SHP77 treated with DMSO at 0.1 percent for 48 hours (cell line): ENCODE measurements around the gene STAC2.

Experiments used
- DNase-seq: peaks from one replicate; lab custom pipeline; 2025; lab: John Stamatoyannopoulos, UW

The STAC2 gene

DNA sequence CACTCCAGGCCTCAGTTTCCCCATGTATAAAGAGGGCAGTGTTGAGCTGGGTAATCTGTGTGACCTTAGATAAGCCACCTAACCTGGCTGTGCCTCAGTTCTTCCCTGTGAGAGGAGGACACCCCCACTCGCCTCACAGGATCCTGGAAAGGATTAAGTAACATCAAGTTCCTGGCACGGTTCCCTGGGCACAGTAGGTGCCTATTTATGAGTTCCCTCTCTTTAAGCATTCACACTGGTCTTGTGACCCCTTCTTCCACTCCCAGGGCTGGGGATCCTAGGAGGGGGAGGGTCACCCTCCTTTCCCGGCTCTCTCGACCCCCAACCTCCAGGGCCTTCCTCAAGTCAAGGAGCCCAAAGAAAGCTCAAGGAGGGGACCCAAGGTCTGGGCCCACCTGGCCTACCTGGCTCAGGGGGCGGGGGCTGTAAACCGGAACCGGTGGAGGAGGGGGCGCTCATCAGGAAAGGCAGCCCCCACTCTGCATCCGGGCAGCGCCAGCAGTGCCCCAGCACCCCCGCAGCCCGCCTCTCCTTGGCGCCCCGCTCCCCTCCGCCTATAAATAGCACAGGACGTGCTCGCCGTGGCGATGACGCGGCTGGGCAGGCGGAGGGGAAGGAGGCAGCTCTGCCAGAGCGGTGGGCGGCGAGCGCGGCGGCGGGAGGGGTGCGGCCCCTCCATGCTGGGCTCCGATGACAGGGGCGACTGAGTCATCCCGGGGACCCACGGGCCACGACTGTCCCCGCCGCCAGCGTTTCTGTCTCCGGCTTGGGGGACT, 16.2 kb downstream of the STAC2 start:
- DNase-seq, result no peak

GRCh38 chr17:39208893-39209292, 16.9 kb downstream of the STAC2 start:
- DNase-seq, result peak; percentile 13

DNA sequence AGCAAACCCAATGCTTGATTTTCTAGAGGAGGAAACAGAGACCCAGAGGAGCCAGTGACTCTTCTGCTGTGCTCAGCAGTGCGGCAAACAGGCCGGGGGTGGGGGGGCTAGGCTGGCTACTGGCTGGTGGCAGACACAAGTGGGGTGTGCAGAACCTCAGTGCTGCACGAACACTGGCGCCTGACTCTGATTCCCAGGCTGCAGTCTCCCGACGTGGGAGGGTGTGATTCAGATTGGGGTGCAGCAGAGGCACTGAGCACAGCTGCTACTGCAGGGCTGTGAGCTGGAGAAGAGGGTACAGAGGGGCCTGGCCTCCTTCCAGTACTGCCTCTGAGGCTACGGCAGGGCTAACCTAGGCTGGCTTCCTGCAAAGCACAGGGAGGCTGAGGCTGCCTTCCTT, 17.6 kb downstream of the STAC2 start:
- no peak for DNase-seq

- DNase-seq, result no peak
These were observed 20.6 kb downstream of the STAC2 start for GRCh38 chr17:39205112-39205526.

DNA sequence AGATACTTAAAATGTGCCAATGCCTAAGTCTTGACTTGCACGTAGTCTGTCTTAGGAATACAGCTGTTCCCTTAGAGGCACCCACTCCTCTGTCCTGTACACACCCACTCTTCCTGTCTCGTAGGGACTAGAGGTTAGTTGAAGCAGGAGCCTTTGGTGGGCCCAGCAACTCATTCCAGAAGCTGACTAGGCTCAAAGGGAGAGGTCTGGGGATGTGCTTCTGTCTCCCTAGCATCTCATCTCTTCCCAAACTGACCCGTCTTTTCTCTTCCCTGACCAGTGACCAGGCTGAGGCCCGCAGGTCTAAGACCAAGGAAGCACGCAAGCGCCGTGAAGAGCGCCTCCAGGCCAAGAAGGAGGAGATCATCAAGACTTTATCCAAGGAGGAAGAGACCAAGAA, 21.5 kb downstream of the STAC2 start:
- DNase-seq, result no peak

GRCh38 chr17:39200957-39201510, 24.7 kb downstream of the STAC2 start:
- no peak for DNase-seq

DNA sequence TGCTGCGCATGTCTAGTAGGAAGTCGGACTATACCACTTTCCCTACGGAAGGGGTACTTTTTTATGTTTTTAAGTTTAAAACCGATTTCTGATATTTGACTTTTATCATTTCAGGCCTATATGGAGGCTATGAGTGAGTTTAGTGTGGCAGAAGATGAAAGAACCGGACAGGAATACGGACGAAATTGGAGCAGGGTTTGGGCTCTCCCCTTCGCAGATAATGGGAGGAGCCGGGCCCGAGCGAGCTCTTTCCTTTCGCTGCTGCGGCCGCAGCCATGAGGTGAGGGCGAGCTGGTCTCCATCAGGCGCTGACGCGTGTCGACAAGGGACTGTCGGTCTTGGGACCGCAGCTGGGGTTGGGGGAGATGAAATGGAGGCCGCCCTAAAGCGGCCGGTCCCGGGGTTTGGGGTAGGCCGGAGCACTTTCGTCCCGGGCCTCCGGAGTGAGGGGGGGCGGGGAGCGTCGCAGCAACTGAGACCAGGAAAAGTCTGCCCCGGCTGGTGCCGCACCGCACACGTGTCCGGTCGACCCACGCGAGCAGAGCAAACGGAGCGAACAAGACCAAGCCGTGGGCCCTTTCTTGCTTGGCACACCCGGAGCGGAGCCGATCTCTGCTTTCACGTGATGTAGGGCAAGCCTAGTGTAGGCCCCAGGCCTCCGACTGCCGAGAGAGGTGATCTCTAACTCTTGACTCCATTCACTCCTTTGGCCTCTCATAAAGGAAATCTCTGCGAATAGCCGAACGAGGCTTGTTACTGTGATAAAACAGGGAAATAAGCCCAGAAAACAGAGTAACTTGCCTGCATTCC, 25.5 kb downstream of the STAC2 start, which contains the start of gene RPL19:
RPL19 (plus strand) TSS at position 214 of the 810 bp plus-strand sequence; CDS start at position 276, 62 bp downstream.
- DNase-seq, result no peak

DNA sequence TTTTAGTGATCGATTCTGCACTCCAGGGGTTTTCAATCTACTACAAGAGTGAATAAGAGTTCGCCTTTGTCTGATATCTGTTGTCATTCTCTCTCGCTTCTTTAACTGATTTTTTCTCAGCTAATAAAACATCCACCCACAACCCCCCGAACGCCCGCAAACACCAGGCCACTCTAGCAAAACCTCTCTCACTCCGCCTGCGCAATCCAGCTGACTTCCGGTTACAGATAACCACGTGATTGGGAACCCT, 26.0 kb downstream of the STAC2 start:
- DNase-seq, result peak; percentile 84

GRCh38 chr17:39198186-39198566, 27.6 kb downstream of the STAC2 start:
- no peak for DNase-seq

GRCh38 chr17:39197380-39198185, 28.2 kb downstream of the STAC2 start, which contains the start of gene CACNB1:
CACNB1 (minus strand) TSS chr17:39197669; CDS start chr17:39197495, 174 bp downstream.
- DNase-seq, result peak; percentile 26

DNA sequence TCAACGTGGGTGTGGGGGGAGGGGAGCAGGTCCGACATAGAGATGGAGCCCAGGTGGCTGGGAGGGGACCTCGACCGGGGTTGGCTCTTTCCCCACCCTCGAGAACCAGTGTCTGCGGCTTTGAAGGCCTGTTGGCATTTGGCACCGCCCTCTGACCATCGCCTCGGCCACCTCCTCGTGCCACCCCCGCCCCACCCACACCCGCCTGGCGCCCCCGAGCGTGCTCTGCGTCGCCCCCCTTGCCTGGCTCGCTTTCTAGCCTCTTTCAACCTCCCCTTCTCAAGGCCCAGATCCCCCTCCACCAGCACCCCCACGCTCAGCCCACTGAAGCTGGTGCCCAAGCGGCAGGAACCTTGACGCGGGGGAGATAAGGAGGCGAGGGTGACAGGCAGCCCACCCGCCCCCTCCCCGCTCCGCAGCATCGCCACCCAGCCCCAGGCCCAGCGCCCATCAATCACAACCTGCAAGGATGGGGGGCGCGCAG, 28.9 kb downstream of the STAC2 start:
- DNase-seq, result no peak

GRCh38 chr17:39196241-39196807, 29.4 kb downstream of the STAC2 start:
- no peak for DNase-seq

DNA sequence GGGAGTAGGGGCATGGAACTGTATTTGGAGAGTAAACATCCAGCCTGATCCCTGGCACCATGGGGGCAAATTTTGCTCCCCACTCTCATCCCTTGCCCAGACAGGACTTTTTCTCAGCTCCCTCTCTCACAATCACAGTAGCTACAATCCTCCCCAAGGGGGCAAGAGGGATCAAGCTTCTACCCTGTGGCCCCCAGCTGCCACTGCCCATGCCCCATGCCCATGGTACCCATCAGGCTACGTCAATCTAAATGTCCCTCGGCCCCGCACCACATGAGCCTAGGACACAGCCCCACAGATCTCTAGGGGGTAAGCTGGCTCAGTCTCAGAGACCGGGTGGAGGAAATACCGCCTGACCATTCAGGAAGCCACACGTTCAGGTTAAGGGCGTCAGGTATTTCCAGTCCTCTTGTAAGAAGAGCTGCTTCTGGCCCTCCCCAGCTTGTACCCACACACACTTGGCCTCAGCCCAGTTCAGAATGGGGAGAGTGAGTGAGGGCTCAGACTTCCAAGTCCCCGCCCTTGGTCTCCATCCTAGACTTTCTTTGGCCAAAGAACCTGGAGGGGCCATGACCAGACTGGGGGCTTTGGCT, 30.1 kb downstream of the STAC2 start:
- no peak for DNase-seq

- DNase-seq, result no peak
These were observed 30.7 kb downstream of the STAC2 start for GRCh38 chr17:39194985-39195524.

DNA sequence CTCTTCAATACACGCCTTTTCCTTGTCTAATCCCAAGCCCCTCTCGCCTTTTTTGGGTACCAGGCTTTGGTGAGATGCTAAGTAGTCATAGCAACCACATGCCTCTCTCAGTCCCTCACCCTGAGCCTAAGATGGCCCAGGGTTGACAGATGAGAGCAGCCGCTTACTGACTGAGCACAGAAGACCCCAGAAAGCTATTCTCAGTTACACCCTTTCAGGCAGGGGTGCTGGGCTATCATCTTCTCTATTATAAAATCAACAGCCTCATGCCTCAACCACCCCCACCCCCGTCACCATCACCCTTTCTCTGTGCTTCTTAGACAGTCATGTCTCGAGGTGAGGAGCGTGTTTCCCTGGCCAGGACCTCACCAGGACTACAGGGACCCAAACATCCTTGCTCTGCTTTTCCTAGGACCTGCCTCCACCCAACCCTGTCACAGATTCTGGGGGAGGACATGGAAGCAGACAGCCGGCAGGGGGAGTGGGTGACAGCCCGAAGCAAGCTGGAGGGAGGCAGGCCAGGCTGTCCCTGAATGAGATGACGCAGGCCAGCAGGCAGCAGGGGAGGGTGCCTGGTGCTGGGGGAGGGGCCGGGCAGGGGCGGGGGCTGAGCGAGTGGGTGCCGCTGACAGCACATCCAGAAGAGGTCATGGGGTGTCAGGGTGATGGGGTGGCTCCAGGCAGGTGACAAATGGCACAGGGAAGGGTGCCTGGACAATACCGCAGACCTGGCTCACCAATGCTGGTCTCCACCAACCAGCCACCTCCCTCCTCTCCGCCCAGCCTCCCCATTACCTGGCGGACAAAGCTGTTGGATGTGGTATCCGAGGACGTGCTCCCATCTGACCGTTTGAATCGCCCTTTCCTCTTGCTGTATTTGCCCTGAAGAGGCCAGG, 31.4 kb downstream of the STAC2 start:
- DNase-seq, result no peak

DNA sequence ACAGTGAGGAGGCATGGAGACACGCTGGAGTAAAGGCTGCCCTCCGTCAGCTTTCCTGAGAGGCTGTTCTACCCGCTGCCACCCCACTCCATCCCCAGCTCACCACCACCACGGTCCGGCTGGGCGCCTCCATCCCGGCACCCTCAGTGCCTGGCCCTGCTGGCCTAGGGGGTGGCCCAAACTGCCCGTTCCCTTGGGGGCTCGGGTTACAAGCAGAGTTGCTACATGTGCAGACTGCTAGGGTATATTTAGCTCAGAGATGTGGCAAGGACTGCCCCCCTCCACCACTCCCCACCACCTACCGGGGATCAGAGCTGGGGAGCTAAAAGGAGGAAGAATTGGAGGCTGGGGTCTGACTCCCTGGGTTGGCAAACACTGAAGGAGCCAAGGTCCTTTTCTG, 32.4 kb downstream of the STAC2 start:
- DNase-seq, result no peak

DNA sequence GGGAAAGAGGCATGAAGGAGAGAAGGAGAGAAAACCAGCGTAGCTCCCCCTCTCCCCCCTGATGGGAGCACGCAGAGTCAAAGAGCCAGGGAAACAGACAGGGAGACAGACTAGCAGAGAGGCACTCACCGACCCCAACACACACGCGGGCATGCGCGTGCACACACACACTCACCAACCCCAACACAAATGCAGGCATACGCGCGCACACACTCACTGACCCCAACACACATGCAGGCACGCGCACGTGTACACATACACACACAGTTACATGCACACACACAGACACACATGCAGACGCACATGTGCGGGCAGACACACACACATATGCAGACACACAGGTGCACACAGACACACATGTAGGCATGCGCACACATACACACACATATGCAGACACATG, 32.8 kb downstream of the STAC2 start:
- DNase-seq, result no peak

DNA sequence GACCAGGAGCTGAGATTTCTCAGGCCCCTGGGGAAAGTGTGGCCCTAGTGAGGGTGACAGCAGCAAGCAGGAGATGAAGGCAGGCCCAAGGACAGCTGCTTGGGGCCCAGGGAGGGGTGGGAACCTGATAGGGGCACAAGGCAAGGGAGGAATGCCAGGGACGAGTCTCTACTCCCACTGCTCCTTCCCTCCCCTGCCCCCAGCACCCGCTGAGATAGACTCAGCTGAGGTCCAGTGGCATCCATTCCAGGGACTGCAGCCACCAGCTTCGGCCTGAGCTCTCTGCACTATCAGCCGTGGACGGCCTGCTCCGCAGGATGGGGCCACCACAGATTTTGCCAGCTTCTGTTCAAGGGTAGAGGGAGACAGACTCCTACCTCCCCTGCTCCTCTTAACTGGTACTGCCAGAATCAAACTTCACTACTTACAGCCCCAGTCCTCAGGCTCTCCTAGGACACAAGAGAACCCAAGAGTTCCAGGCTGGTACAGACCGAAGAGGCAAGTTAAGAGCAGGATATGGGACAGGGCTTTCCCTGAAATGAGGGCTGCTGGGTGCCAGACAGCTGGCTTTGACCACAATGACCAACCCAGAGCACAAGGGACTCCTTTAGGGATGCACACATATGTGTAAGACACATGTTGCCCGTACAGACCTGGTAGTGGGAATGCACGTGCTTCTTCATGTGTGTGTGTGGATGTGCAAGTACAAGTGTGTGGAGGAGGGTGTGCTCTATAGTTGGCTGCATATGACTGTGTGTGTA, 33.8 kb downstream of the STAC2 start:
- no peak for DNase-seq

- no peak for DNase-seq
These were observed 38.5 kb downstream of the STAC2 start for GRCh38 chr17:39187152-39187830.
